Spleen (tissue), 7 donors: ENCODE measurements around the gene ARHGAP24.

Experiments
- POLR2AphosphoS5 ChIP-seq, 3 donors: sonication (generic); formaldehyde crosslinking; IDR thresholded peaks; one replicate each; pipeline ENCODE4 v1.5.1; 2017; ENCODE audit warnings: antibody characterized with exemption in 3 of 3
- TF ChIP-seq, protein P1 (sequence below), 11 experiments: fragments of 200-600 bp in 7 of 11; fragments of 450-650 bp in 4 of 11; sonication (generic) in 4 of 11; IDR thresholded peaks in 8 of 11; conservative IDR thresholded peaks in 3 of 11; 1 replicate in 7 of 11; 2 replicates in 4 of 11; pipeline versions ENCODE4 v1.4.0 to v1.8.0; 2016 to 2021; ENCODE audit warnings: antibody characterized with exemption in 11 of 11, inconsistent platforms in 4 of 11, mild to moderate bottlenecking in 1 of 11
- donor health status: DM: no; HTN: no; CAD: no; lungs with moderate emphysema.
- donor health status: DM: no; HTN: no; CAD: no.
- donor health status: DM: no; HTN: no; CAD: no.

GRCh38 chr4:85836588-85837438 lies 361.9 kb downstream of the ARHGAP24 start:
- TF ChIP-seq, protein P1, sequence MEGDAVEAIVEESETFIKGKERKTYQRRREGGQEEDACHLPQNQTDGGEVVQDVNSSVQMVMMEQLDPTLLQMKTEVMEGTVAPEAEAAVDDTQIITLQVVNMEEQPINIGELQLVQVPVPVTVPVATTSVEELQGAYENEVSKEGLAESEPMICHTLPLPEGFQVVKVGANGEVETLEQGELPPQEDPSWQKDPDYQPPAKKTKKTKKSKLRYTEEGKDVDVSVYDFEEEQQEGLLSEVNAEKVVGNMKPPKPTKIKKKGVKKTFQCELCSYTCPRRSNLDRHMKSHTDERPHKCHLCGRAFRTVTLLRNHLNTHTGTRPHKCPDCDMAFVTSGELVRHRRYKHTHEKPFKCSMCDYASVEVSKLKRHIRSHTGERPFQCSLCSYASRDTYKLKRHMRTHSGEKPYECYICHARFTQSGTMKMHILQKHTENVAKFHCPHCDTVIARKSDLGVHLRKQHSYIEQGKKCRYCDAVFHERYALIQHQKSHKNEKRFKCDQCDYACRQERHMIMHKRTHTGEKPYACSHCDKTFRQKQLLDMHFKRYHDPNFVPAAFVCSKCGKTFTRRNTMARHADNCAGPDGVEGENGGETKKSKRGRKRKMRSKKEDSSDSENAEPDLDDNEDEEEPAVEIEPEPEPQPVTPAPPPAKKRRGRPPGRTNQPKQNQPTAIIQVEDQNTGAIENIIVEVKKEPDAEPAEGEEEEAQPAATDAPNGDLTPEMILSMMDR (IDR thresholded peaks at IDR 0.05 in 8 of 11, conservative IDR thresholded peaks at IDR 0.05 in 3 of 11): no peak
- no peak for TF ChIP-seq POLR2AphosphoS5 (IDR thresholded peaks at IDR 0.05)
